ENCODE data around the gene SCIN.

GRCh38 chr7:12554872-12555271, 15.6 kb upstream of the SCIN start:
- TF ChIP-seq CTCF (IDR thresholded peaks at IDR 0.05; ENCODE audit: poor library complexity, severe bottlenecking) (no peak), POLR2AphosphoS5 (IDR thresholded peaks at IDR 0.05) (no peak), EZH2 (IDR thresholded peaks at IDR 0.05; ENCODE audit: borderline replicate concordance, insufficient read depth, low read length, poor library complexity, severe bottlenecking) (no peak), MXI1 (conservative IDR thresholded peaks at IDR 0.05; ENCODE audit: poor library complexity, severe bottlenecking) (no peak), RAD21 (conservative IDR thresholded peaks at IDR 0.05) (no peak), TAF1 (IDR thresholded peaks at IDR 0.05; ENCODE audit: low read depth) (no peak)

All from neural cell (in vitro differentiated cells).